Stimulated activated CD4-positive, alpha-beta T cell treated with anti-CD3 and anti-CD28 coated beads, Interleukin-1b, Interleukin-23, amount 100 ng/mL, for 1 hour (primary cell): ENCODE results near the gene SLC37A4.
"Not testable (repeated sequence)": the region's sequence is repeated elsewhere in the genome, so short reads cannot be mapped to it uniquely, and the experiment has no call there.

Experiments used
- DNase-seq, 2 donors: peaks; one replicate each; pipeline ENCODE4 v3.0.0-alpha.2; 2020; ENCODE audit warnings: low read depth in 2 of 2

Gene SLC37A4

GRCh38 chr11:119041821-119042514, 11.3 kb upstream of the SLC37A4 start:
- DNase-seq = no peak

GRCh38 chr11:119039471-119039870, 8.8 kb upstream of the SLC37A4 start:
- DNase-seq = not testable (repeated sequence)

- no peak for DNase-seq
Measured at GRCh38 chr11:119038884-119039283, 8.2 kb upstream of the SLC37A4 start.

GRCh38 chr11:119034813-119035212, 4.1 kb upstream of the SLC37A4 start:
- DNase-seq = no peak

GRCh38 chr11:119033421-119033820, 2.7 kb upstream of the SLC37A4 start:
- DNase-seq = not testable (repeated sequence)

GRCh38 chr11:119031912-119032280, 1.2 kb upstream of the SLC37A4 start:
- no peak for DNase-seq

- no peak for DNase-seq
Measured at GRCh38 chr11:119030029-119030328, 698 bp downstream of the SLC37A4 start.

- peak in 1 of 2 donors; percentile 27 for DNase-seq
Measured at GRCh38 chr11:119029340-119030028, 1.2 kb downstream of the SLC37A4 start.

- no peak for DNase-seq
Measured at GRCh38 chr11:119029069-119029339, 1.7 kb downstream of the SLC37A4 start.

- no peak for DNase-seq
Measured at GRCh38 chr11:119028346-119029068, 2.2 kb downstream of the SLC37A4 start.

- DNase-seq = no peak
Measured at GRCh38 chr11:119027561-119028345, 2.9 kb downstream of the SLC37A4 start.

- DNase-seq = no peak
Measured at GRCh38 chr11:119026970-119027369, 3.7 kb downstream of the SLC37A4 start.

- no peak for DNase-seq
Measured at GRCh38 chr11:119025978-119026766, 4.5 kb downstream of the SLC37A4 start.

- no peak for DNase-seq
Measured at GRCh38 chr11:119025541-119025940, 5.1 kb downstream of the SLC37A4 start.

GRCh38 chr11:119025099-119025473, 5.6 kb downstream of the SLC37A4 start:
- no peak for DNase-seq

GRCh38 chr11:119024430-119025098, 6.1 kb downstream of the SLC37A4 start:
- DNase-seq = no peak

GRCh38 chr11:119023741-119024140, 6.9 kb downstream of the SLC37A4 start:
- no peak for DNase-seq

- no peak for DNase-seq
Measured at GRCh38 chr11:119021631-119022030, 9.0 kb downstream of the SLC37A4 start.

GRCh38 chr11:119019996-119020395, 10.7 kb downstream of the SLC37A4 start:
- no peak for DNase-seq

- DNase-seq = peak; percentile 81 to 86
Measured at GRCh38 chr11:119018074-119018938, 12.4 kb downstream of the SLC37A4 start, which contains the start of the genes RPS25 and TRAPPC4. Gene RPS25 (minus strand): TSS chr11:119018343. CDS start chr11:119018284, 59 bp downstream. Gene TRAPPC4 (plus strand): TSS chr11:119018766. CDS start chr11:119018796, 30 bp downstream.
